ENCODE measurements around the gene ABLIM2.

GRCh38 chr4:8009710-8010511 lies 148.7 kb downstream of the ABLIM2 start:
- TF ChIP-seq CTCF (IDR thresholded peaks at IDR 0.05 in 4 of 5, conservative IDR thresholded peaks at IDR 0.05 in 1 of 5) (no peak), POLR2A (IDR thresholded peaks at IDR 0.05) (no peak)

Measured in gastrocnemius medialis (tissue), 4 donors.